ENCODE results near the gene PNPLA7. TPM values are rescaled to one million over a fixed set of nuclear protein-coding genes. Genes with fewer than 3 reads are reported as not detected.
A peak's percentile ranks its signal among the peaks of the same experiment; 100 is the strongest.

PNPLA7 gene
- total and polyA plus RNA-seq, 2 of the 13 experiments (the other 11 are each of a cell fraction or from before 2014, with no cell fraction given), result 0.42 to 1.5 TPM

GRCh38 chr9:137524981-137525317 lies 25.3 kb downstream of the PNPLA7 start:
- ChIA-PET POLR2A (interaction anchor here (0.6 kb wide), 1 partner anchor 139 kb away, joined by 3 read pairs; no protein-coding TSS in a partner anchor), CTCF (ENCODE audit: low intra/inter-chr PET ratio, low total read pairs) (no interaction called here)
- DNase-seq (ENCODE audit: low spot score) (no peak), ATAC-seq (peak; percentile 23; the same call in 1 of the 3 replicates), FAIRE-seq (no peak)
- intact Hi-C loops (cut with micrococcal nuclease; ENCODE audit: unreplicated experiment), result no loop called here
- H3K4me1 ChIP-seq (ENCODE audit: insufficient read depth, low read length), result no peaks in the 10 kb centered on the region
- no peaks in the 10 kb centered on the region for H3K9me3 ChIP-seq (ENCODE audit: low read length)
- in situ Hi-C loops (cut with HindIII; ENCODE audit: extremely low pct_ligation_motif_present, low pct_unique_long_range_greater_than_20kb), result loop anchor here (10.0 kb wide), 1 partner anchor 240 kb away; no protein-coding TSS in a partner anchor
- H3K79me2 ChIP-seq (ENCODE audit: insufficient read depth, low read length), result no peaks in the 10 kb centered on the region
- no peak overlapping the region for H3K4me2 ChIP-seq (ENCODE audit: low read depth, low read length)
- H3K27ac ChIP-seq (ENCODE audit: extremely low read length, insufficient read depth, low read length), result no peak overlapping the region
- H3K27me3 ChIP-seq (ENCODE audit: control insufficient read depth in 1 of 2, insufficient read depth in 2 of 2, low read length in 2 of 2), result no peaks in the 10 kb centered on the region
- no peak overlapping the region for H3K9ac ChIP-seq (ENCODE audit: insufficient read depth, low read depth, low read length)
- H3K4me3 ChIP-seq (replicated peaks in 1 of 3; ENCODE audit: insufficient read depth in 1 of 3, low read depth in 2 of 3, low read length in 3 of 3), result no peak overlapping the region
- TF ChIP-seq ZNF552 (CRISPR knock-in tag; IDR thresholded peaks at IDR 0.05; ENCODE audit: borderline replicate concordance) (no peak), MEF2D (CRISPR knock-in tag; IDR thresholded peaks at IDR 0.05) (no peak), RAD51 (IDR thresholded peaks at IDR 0.05; ENCODE audit: borderline replicate concordance) (no peak), FOXA1 (IDR thresholded peaks at IDR 0.05) (no peak), FOXA1 (CRISPR knock-in tag; IDR thresholded peaks at IDR 0.05) (no peak), ZNF496 (CRISPR knock-in tag; IDR thresholded peaks at IDR 0.05; ENCODE audit: insufficient replicate concordance) (no peak), ATF5 (CRISPR knock-in tag; IDR thresholded peaks at IDR 0.05; ENCODE audit: low read depth) (no peak), CREM (IDR thresholded peaks at IDR 0.05) (no peak), CREM (CRISPR knock-in tag; IDR thresholded peaks at IDR 0.05) (no peak), HCFC1 (IDR thresholded peaks at IDR 0.05; ENCODE audit: low read depth, low read length) (no peak), KLF13 (CRISPR knock-in tag; IDR thresholded peaks at IDR 0.05) (no peak), GPN1 (CRISPR knock-in tag; IDR thresholded peaks at IDR 0.05; ENCODE audit: borderline replicate concordance) (no peak), KDM6A (CRISPR knock-in tag; IDR thresholded peaks at IDR 0.05; ENCODE audit: low read depth) (no peak), ZNF713 (CRISPR knock-in tag; IDR thresholded peaks at IDR 0.05) (no peak), PBX3 (CRISPR knock-in tag; IDR thresholded peaks at IDR 0.05; ENCODE audit: borderline replicate concordance) (no peak), SOX5 (CRISPR knock-in tag; IDR thresholded peaks at IDR 0.05; ENCODE audit: borderline replicate concordance) (no peak), BRF2 (CRISPR knock-in tag; IDR thresholded peaks at IDR 0.05) (no peak), NFE2L2 (IDR thresholded peaks at IDR 0.05; ENCODE audit: low read length) (no peak), SMAD9 (CRISPR knock-in tag; IDR thresholded peaks at IDR 0.05) (no peak), TOE1 (CRISPR knock-in tag; IDR thresholded peaks at IDR 0.05) (no peak), ZNF567 (CRISPR knock-in tag; IDR thresholded peaks at IDR 0.05; ENCODE audit: borderline replicate concordance) (no peak)
- H3K36me3 ChIP-seq (replicated peaks in 1 of 2; ENCODE audit: control insufficient read depth in 1 of 2, insufficient read depth in 2 of 2, low read length in 2 of 2), result no peaks in the 10 kb centered on the region
- no peaks in the 10 kb centered on the region for H4K20me1 ChIP-seq (ENCODE audit: insufficient read depth, low read length)
- BruUV-seq (replicated peaks), result no TSS peak
- no peak overlapping the region for H2AFZ ChIP-seq (ENCODE audit: low read length)
- WGBS (ENCODE audit: low lambda C conversion rate), result 36% methylated on average over 4 of the region's 5 CpGs

Data from HepG2 (cell line).